GM19328 (cell line): ENCODE data around the gene CACNB4.

ENCODE experiments used
- ATAC-seq: cut with Tn5 transposase; IDR thresholded peaks from one replicate; pipeline ENCODE4 v1.9.1; 2021; ENCODE audit warnings: mild to moderate bottlenecking, moderate library complexity; ENCODE audit not compliant: unreplicated experiment

Gene CACNB4

DNA sequence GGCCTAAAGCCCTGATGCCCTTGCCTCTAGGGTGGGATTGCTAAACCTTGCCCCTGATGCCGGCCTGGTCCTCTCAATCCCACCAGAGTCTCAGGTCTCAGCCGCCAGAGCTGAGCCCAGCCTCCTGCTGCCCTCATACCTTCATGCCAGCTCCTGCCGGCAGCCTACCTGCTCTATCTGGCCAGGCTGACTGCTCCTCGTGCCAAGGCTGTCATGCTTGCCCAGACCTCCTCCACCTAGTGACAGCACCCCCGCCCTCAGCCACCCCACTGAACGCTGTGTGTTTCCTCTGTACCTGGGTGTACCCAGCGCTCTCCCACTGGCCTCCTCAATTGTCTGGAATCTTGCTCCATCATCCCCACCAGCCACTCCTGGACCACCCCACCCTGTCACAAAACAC is 120.1 kb downstream of the CACNB4 start:
- ATAC-seq: no peak

DNA sequence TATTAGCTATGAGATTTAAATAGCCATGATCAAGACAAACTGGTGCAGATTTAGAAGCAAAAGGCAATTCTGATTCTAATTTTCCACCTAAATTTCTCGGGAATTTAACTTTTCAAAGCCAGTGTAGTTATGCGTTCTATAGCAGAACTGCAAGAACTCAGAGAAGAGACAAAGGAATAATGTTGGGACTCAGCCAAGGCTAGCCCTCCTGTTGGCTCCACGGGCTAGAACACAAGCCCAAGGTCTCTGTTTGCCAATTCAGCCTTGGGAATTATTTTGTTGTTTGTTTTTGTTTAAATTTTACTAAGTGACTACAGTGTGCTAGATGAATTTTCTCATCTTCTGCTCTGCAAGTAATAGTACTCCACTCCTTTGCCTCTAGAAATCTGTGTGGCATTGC is 121.2 kb downstream of the CACNB4 start:
- ATAC-seq: no peak

DNA sequence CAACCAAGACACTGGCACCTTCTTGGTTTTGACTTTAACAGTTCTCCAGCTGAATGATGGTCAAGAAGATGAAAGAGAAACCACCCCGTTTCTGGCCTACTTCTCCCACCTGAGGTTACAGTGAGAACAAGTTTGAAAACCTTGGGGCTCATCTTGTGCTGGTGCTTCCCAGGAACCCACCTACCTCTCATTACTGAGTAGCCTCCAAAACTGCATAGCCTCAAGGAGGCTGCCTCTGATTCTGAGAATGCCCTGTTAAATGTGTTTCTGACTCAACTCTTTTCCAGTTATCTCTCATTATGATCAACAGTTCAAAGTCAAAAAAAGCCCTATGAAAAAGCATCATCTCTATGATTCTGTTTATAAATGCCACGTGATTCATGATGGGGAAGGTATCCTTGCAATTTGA is 121.9 kb downstream of the CACNB4 start:
- ATAC-seq: no peak

DNA sequence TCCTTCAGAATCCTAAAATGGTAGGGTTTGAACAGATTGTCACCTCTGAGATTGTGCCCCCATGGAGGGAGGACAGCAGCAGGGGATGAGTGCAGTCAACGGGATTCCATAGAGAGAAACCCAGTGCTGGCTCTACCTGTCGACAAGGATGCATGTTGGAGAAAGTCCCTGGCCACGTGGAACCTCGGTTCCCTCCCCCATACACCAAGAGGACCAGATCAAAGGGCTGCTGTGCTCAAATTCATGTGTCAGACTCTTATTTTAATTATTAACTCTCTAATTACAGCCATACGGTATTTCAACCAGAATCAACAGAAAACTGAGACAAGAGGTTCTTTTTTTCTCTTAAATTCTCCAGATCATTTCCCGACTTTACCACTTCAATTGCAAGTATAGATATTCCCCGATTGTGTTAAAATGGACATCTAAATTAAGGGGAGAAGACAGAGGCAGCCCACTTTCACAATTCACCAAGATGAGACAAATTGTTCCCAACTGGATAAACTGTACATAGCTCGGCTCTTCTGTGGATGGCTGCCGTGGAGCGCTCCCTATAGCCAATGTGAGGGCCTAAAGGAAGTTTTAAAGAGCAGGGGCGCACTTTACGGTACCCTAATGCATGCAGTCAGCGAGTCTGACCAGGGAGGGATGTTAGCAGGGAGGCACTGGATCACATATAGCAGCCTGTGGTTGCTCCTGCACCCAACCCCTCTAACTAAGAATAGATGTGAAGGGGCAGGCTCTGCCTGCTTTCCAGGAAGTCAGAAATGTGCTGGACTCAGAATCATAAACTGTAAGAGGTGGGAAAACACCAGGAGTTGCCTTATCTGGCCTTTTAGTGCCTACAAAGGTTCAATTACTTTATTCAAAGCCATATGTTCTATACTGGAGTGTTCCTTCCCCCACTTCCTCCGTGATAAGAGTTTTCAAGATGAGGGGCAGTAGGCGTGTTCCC is 123.1 kb downstream of the CACNB4 start:
- ATAC-seq: no peak

DNA sequence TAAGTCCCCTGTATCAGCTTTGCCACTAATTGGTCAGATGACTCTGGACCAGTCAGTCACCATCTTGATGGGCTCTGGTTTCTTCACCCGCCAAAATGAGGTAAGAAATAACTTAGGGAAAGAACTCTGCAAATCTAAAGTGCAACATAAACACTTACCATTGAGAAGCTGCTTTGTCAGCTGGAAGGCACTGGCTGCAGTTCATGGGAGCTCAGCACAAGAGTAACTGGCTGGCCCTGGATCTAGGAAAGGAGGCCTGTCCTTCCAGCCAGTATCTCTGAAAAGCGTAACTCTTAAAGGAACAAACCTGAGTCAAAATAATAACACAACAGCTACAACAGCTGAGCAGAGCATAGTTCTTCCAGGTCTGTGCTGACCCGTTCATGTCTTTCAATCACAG is 123.9 kb downstream of the CACNB4 start:
- ATAC-seq: no peak

DNA sequence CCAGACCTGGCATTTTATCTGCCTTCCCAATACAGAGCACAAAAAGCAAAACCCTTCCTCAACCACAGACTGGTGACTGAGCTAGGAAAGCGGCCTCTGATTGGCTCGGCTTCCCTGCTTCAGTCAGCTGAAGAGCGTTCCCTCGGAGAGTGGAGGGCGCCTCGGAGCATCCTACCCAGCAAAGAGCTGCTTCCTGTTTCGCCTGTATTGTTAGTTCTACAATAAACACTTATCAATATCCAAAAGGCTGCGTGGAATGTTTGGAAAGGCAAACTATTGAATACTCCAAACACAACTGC is 125.0 kb downstream of the CACNB4 start:
- no peak for ATAC-seq

DNA sequence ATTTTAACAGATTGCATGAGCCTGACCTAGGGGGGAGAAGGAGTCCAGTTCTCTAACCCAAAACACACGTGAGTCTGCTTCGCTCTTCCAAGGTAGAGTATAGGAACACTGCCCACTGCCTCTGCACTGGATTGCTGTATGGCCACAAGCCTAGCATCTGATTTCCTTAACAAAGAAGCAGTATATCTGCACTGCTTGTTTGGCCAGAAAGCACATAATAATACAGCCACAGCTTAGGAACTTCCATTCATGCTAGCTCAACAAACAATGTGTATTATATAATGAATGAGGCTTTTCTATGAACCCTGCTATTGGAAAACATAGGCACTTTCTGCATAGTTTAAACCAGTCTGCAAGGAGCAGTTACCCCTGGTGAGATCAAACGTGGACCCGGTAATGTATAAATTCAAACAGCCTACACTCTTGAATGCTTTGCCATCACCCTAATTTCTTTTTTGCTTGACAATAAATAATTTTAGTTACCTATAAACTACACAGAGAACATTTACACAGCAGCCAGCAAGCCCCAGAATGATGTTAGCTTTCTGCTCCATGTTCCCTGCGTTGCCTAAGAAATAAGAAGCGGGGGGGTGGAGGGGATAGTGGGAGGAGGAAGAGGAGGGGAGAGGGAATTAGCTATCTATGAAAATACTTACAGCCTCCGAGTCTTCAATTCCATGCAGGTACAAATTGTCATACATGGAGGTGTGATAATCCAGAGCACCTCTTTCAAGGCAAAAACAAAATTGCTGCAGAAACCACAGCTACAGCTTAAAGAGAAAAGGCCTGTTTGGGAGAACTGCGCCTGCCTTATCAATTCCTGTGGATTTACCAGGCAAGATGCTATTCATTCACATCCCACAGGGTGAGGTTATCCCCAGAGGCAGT is 125.6 kb downstream of the CACNB4 start:
- ATAC-seq: no peak

DNA sequence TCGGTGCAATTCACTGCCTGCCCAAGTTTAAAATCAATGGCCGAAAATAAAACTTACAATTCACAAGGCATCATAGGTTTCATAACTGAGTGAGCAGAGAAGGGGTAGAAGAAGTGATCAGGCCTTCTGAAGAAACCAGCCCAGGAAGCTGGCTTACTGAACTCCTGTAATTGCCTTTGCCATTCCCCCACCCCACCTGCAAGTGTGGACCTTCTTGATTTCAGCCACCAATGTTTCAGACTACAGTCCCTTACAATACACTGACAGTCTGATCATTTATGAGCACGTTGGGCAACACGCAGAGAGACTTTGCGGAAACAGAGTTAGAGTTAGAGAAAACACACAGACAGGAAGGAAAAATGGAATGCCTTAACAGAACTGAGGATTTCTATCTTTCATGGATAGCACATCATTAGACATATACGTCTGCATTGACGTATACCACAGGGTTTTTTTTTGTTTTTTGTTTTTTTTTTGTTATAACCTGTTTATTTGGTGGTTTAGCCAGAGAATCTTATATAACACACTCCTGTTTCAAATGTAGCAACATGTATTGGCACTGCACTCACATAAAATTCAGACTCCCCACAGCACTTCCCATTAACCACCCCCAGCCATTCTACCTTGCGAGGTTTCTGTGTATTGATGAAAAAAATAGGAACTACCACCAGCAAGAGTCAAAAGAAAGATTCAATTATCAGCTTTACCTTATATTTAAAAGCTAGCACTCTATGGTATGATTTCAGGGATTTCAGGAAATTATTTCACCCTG is 126.4 kb downstream of the CACNB4 start:
- ATAC-seq: no peak

DNA sequence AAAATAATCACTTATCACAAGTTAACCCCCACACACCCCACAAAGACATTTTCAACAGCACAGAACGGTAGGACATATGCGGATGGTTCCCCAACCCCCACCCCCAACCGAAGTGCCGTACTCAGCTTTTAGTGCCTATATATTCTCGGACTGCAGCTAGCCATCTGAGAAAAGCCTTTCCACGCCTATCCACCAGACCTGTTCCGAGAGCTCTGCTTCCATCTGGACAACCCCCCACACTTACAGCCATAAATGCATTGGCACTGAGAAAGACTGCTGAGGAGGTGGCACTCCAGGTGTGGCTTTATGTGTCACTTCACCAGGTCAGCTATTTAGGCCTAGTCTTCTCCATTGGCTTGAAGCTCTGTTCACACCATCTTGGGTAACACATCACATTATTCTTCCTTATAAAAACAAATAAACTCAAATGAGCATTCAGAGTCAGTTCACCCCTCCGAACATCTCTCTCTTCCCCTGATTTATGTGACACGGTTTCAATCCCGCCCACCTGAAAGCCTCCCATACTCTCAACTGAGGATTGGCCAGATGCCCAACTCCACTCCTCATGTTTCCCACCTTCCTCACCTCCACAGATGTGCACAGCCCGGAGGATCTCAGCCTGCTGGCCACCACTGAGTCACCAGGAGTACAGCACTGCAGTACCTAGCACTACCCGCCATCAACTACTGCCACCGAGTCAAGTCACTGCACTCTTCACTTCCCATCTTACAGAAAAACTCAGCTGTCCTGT is 127.4 kb downstream of the CACNB4 start:
- no peak for ATAC-seq

DNA sequence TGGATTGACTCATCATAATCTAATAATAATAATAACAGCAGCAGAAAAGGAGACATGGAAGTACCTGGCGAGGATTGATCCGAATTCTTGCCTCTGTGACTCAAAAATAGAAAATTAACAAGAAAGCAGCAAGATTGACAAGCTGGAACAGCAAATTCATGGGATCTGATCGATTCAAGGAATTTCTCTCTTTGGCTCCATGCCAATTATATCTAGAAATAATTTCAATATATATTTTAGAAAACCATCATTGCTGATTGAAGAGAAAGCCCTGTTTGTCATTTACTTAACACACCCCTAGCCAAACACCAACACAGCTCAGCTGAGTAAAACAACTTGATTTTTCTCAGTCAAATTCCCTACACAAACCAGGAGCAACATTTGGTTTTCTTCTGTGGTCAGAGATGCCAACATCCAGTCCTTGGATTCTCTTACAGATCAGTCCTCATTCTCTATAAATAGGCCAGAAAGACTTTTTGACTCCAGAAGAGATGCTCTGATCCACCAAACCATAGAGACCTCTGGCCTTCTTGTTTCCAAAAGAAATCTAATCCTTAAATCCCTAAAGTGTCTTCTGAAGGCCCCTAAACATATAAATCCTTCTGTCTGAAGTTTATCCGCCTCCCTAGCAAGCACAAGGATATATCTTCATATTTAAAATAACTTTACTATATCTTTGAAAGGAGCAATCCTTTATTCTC is 129.9 kb downstream of the CACNB4 start:
- no peak for ATAC-seq

DNA sequence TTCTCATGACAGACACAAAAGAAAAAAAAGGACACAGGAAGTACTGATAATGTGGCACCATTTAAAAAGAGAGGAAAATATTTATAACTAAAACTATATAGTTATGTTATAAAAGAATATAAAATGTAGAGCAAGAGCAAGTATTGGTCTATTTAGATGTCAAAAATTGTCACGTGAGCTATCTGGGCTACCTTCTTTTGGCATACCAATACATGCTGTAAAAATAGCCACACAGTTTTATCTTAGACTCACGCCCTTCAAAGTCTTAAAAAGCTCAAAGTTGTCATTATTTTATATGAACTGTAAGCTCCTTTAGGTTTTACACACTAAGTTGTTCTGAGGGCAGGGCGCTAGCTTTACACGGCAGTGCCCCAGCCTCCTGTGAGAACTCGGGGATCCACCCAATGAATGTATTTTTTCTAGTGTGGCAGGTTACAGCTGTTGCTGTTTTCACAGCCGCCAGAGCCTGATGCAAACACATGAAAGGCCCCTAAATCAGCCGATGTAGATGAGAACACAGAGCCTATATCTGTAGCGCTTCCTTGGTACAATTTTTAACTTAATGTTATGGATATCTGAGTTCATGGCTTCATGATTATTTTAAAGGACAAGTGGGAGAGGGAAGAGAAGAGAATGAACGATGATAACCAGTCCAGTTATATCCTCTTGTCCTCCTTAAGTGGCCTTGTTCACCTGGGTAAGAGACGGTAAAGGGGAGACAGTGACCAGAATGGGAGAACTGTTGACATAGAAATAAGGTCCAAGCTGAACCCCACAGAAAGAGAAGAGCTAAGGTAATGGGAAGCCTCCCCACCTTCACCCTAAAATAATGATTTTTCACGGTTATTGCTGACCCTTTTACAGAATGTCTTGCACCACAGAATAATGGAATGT is 130.8 kb downstream of the CACNB4 start:
- ATAC-seq: no peak

DNA sequence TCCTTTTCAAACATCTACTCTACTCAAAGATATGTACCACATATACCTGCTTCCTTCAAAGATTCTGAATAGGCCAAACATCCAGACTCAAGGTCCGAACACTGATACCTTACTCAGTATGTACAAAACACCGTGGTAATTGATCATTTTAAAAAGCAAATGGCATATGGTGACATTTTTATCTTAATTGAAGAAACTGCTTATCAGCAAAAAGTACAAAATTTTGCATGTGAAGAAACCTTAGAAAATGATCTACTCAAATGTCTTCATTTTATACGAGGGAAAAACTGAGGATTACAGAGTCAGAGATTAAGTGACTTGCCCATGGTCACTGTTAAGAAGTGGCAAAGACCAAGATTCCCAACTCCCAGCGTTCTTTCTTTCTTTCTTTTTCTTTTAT is 133.0 kb downstream of the CACNB4 start:
- no peak for ATAC-seq

DNA sequence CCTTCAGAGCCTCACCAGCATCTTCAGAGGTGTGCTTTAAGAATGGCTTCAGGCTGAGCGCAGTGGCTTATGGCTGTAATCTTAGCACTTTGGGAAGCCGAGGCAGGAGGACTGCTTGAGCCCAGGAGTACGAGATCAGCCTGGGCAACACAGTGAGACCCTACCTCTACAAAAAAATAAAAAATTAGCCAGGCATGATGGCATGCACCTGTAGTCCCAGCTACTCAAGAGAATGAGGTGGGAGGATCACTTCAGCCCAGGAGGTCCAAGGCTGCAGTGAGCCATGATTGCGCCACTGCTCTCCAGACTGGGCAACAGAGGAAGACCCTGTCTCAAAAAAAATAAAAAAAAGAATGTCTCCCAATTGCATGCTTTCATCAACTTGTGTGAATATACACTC is 137.3 kb downstream of the CACNB4 start:
- no peak for ATAC-seq

DNA sequence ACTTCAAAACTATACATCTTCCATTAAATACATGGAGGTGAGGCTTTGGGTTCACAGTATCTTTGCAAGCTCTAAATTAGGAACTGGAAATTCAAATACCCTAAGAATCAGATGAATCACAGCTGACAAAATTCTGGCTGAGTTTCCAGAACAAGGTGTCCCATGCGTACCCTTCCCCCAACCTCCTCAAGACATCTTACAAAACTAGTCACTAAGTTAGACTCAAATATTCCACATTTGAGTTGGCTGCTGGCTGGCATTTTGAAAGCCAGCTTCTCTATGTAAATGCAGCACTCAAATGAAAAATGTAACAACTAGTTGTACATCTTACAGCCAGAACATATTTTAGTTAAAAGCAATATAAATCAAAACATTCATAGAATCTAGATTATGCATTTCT is 139.6 kb downstream of the CACNB4 start:
- no peak for ATAC-seq

DNA sequence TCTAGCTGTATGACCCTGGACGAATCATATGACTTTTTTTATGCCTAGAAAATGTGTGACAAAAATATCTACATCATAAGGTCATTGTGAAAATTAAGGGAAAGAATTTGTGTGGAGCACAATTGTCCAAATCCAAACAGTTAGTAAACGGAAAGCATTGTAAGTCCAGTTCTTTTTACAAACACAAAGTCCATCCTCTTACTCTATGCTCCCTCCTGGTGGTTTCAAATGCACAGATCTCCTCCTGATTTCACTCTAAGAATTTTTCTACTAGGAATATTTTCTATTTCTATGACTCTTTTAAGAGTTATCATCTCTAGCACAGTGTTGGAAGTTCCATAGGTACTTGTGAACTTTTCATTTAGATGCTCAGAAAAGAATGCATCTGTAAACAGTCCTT is 145.4 kb downstream of the CACNB4 start:
- no peak for ATAC-seq

DNA sequence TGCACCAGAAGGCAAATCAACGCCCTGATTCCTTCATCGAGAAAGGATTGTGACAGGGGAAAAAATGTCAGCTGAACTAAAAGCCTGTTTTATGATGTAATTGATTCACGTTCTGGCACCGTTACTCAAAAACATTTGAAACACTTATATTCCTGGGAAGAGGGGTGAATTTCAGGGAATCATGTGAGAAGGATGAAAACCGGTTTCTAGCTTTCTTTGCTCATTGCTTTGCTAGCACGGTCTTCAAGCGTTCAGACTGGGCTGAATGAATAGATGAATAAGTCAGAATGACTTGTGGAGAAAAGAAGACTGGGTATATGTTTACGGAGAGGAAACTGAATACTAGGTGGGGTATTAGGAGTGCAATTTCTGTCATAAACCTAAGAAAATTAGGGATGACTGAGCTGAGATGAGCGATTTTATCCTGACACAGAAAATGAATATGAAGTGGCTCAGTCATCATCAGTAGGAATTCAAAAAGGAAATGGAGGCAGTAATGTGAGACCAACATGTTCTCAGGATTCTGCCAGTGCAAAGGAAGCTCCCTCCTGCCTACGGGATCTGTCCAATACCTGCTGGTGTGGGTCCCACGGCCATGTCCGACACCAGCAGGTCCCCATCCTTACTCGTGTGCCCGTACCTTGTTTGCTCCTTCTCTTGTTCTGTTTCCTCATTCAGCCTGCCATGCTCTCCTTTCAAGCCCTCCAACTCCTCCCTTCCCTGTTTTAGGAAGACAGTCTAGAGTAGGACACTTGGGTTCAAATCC is 146.0 kb downstream of the CACNB4 start:
- ATAC-seq: no peak

DNA sequence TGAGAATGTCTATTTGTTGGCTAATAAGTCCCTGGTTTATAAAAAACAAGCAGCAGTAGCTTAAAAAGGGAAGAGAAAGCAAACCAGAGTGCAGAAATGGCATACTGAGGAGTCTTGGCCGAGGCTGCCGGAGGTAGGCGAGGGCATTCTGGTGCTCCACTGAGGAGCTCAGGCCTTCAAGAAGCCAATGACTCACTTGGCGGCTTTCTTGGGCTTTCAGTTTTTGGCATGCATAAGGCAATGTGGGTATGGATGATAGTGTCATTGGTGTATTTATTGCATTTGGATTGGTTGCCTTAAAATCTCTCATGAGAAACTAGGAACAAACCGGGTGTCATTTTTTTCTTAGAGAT is 151.1 kb downstream of the CACNB4 start:
- peak; percentile 8 for ATAC-seq
